BE2C (cell line): ENCODE results near the gene TRABD2B.

Experiments used
- DNase-seq: peaks from one replicate; pipeline ENCODE4 v3.0.0-alpha.2; 2020
- H3K27me3 ChIP-seq: fragments of 250-450 bp; sonication (Bioruptor Pico); 2 replicates; pipeline ENCODE4 v1.5.1; 2020; ENCODE audit warnings: mild to moderate bottlenecking
- H3K36me3 ChIP-seq: fragments of 250-450 bp; sonication (Bioruptor Pico); 2 replicates; pipeline ENCODE4 v1.5.1; 2020; ENCODE audit warnings: mild to moderate bottlenecking
- H3K4me1 ChIP-seq: fragments of 250-450 bp; sonication (Bioruptor Pico); 2 replicates; pipeline ENCODE4 v1.5.1; 2020
- H3K4me3 ChIP-seq: 2 replicates; pipeline ENCODE4 v1.5.1; 2011; ENCODE audit warnings: low read depth, low read length
- H3K9me3 ChIP-seq: fragments of 250-450 bp; sonication (Bioruptor Pico); 2 replicates; pipeline ENCODE4 v1.5.1; 2020
- CTCF ChIP-seq: IDR thresholded peaks from 2 replicates; pipeline ENCODE4 v1.5.1; 2012; ENCODE audit warnings: mild to moderate bottlenecking, low read depth, low read length

Gene TRABD2B

GRCh38 chr1:47914218-47914938 lies 82.8 kb downstream of the TRABD2B start:
- Histone ChIP-seq H3K4me1 (peaks cover 10% of the 10 kb centered on the region), H3K4me3 (no peak overlapping the region), H3K36me3 (no peaks in the 10 kb centered on the region), H3K9me3 (no peaks in the 10 kb centered on the region), H3K27me3 (no peaks in the 10 kb centered on the region)
- no peak for TF ChIP-seq CTCF
- no peak for DNase-seq

- no peaks in the 10 kb centered on the region for H3K9me3 ChIP-seq
- no peaks in the 10 kb centered on the region for H3K27me3 ChIP-seq
- peaks cover 4% of the 10 kb centered on the region for H3K4me1 ChIP-seq
- no peak for DNase-seq
- H3K4me3 ChIP-seq = no peak overlapping the region
- H3K36me3 ChIP-seq = no peaks in the 10 kb centered on the region
- TF ChIP-seq CTCF = no peak
Measured at GRCh38 chr1:47913225-47913823, 83.9 kb downstream of the TRABD2B start.

- no peak for DNase-seq
- Histone ChIP-seq H3K4me1 (no peaks in the 10 kb centered on the region; the same call in none of the 2 replicates), H3K27me3 (no peaks in the 10 kb centered on the region), H3K36me3 (no peaks in the 10 kb centered on the region), H3K4me3 (no peak overlapping the region), H3K9me3 (no peaks in the 10 kb centered on the region)
- TF ChIP-seq CTCF = no peak
Measured at GRCh38 chr1:47912756-47913155, 84.4 kb downstream of the TRABD2B start.

- TF ChIP-seq CTCF = no peak
- Histone ChIP-seq H3K27me3 (no peaks in the 10 kb centered on the region), H3K36me3 (no peaks in the 10 kb centered on the region), H3K9me3 (no peaks in the 10 kb centered on the region), H3K4me3 (no peak overlapping the region), H3K4me1 (no peaks in the 10 kb centered on the region; the same call in none of the 2 replicates)
- DNase-seq = no peak
Measured at GRCh38 chr1:47911892-47912291, 85.3 kb downstream of the TRABD2B start.

GRCh38 chr1:47911424-47911823 lies 85.8 kb downstream of the TRABD2B start:
- Histone ChIP-seq H3K9me3 (no peaks in the 10 kb centered on the region), H3K27me3 (no peaks in the 10 kb centered on the region), H3K36me3 (no peaks in the 10 kb centered on the region), H3K4me3 (no peak overlapping the region), H3K4me1 (no peaks in the 10 kb centered on the region; the same call in none of the 2 replicates)
- no peak for DNase-seq
- TF ChIP-seq CTCF = no peak

- Histone ChIP-seq H3K4me1 (no peaks in the 10 kb centered on the region), H3K4me3 (no peak overlapping the region), H3K27me3 (no peaks in the 10 kb centered on the region), H3K36me3 (no peaks in the 10 kb centered on the region), H3K9me3 (no peaks in the 10 kb centered on the region)
- no peak for DNase-seq
- no peak for TF ChIP-seq CTCF
Measured at GRCh38 chr1:47908258-47908657, 88.9 kb downstream of the TRABD2B start.
